Mesodermal cell (in vitro differentiated cells): Measurements from ENCODE around the gene CORO2A.

Source experiments
- H3K27ac ChIP-seq: 2 replicates; pipeline ENCODE4 v1.7.0; 2013; ENCODE audit warnings: mild to moderate bottlenecking, low read depth, low read length, moderate library complexity; ENCODE audit not compliant: severe bottlenecking
- H3K36me3 ChIP-seq: 2 replicates; pipeline ENCODE4 v1.7.1; 2013; ENCODE audit warnings: mild to moderate bottlenecking, low read length, moderate library complexity; ENCODE audit not compliant: control insufficient read depth, insufficient read depth
- H3K4me1 ChIP-seq: one replicate; pipeline ENCODE4 v1.7.1; 2013; ENCODE audit warnings: mild to moderate bottlenecking, low read length; ENCODE audit not compliant: insufficient read depth, control insufficient read depth, poor library complexity, severe bottlenecking
- H3K4me3 ChIP-seq: 2 replicates; pipeline ENCODE4 v1.7.0; 2013; ENCODE audit warnings: low read length, control low read depth, mild to moderate bottlenecking; ENCODE audit not compliant: insufficient read depth, poor library complexity, severe bottlenecking; ENCODE audit errors: extremely low read depth
- H3K9me3 ChIP-seq: 2 replicates; pipeline ENCODE4 v1.7.1; 2013; ENCODE audit warnings: mild to moderate bottlenecking, low read length, moderate library complexity; ENCODE audit not compliant: control insufficient read depth
- WGBS, 2 experiments: methylation state at CpG; one replicate each; pipeline ENCODE4 v1.1.5; 2013; ENCODE audit warnings: missing lambda C conversion rate in 2 of 2; ENCODE audit not compliant: insufficient coverage in 2 of 2; 5-methylcytosine and 5-hydroxymethylcytosine counted together

The CORO2A gene

GRCh38 chr9:98230304-98230703 is 37.9 kb upstream of the CORO2A start:
- H3K4me3 ChIP-seq = no peak overlapping the region
- 82 to 88% methylated on average over 3 to 5 of the region's 6 CpGs for WGBS, 2 experiments
- H3K4me1 ChIP-seq = no peaks in the 10 kb centered on the region
- no peak overlapping the region for H3K27ac ChIP-seq
- H3K36me3 ChIP-seq = no peaks in the 10 kb centered on the region
- H3K9me3 ChIP-seq = no peaks in the 10 kb centered on the region

- no peaks in the 10 kb centered on the region for H3K9me3 ChIP-seq
- 94 to 100% methylated on average over 2 to 3 of the region's 3 CpGs for WGBS, 2 experiments
- H3K36me3 ChIP-seq = no peaks in the 10 kb centered on the region
- no peaks in the 10 kb centered on the region for H3K4me1 ChIP-seq
- no peak overlapping the region for H3K27ac ChIP-seq
- H3K4me3 ChIP-seq = no peak overlapping the region
Measured at GRCh38 chr9:98229620-98230019, 37.2 kb upstream of the CORO2A start.

- no peak overlapping the region for H3K27ac ChIP-seq
- WGBS, 2 experiments = 94 to 95% methylated on average over 4 of the region's 4 CpGs
- H3K36me3 ChIP-seq = no peaks in the 10 kb centered on the region
- no peaks in the 10 kb centered on the region for H3K4me1 ChIP-seq
- no peak overlapping the region for H3K4me3 ChIP-seq
- H3K9me3 ChIP-seq = no peaks in the 10 kb centered on the region
Measured at GRCh38 chr9:98229090-98229395, 36.6 kb upstream of the CORO2A start.

- Histone ChIP-seq H3K4me3 (no peak overlapping the region), H3K4me1 (peaks cover under 1% of the 10 kb centered on the region), H3K27ac (no peak overlapping the region), H3K9me3 (no peaks in the 10 kb centered on the region), H3K36me3 (no peaks in the 10 kb centered on the region)
- 92 to 96% methylated on average over 7 to 9 of the region's 10 CpGs for WGBS, 2 experiments
Measured at GRCh38 chr9:98228392-98229089, 36.1 kb upstream of the CORO2A start.

- Histone ChIP-seq H3K4me3 (no peak overlapping the region), H3K9me3 (no peaks in the 10 kb centered on the region), H3K27ac (no peak overlapping the region), H3K4me1 (peaks cover 7% of the 10 kb centered on the region), H3K36me3 (no peaks in the 10 kb centered on the region)
- WGBS, 2 experiments = 80 to 83% methylated on average over 4 to 5 of the region's 7 CpGs
Measured at GRCh38 chr9:98227883-98228282, 35.4 kb upstream of the CORO2A start.

GRCh38 chr9:98226957-98227356 is 34.5 kb upstream of the CORO2A start:
- peaks cover 7% of the 10 kb centered on the region for H3K4me1 ChIP-seq
- no peak overlapping the region for H3K27ac ChIP-seq

GRCh38 chr9:98226516-98226915 is 34.1 kb upstream of the CORO2A start:
- H3K4me1 ChIP-seq = peaks cover 7% of the 10 kb centered on the region
- no peak overlapping the region for H3K27ac ChIP-seq
- no peaks in the 10 kb centered on the region for H3K36me3 ChIP-seq
- H3K4me3 ChIP-seq = no peak overlapping the region
- H3K9me3 ChIP-seq = no peaks in the 10 kb centered on the region
- no CpG with 5 or more reads among the region's 1 CpG for WGBS, 2 experiments

More at GRCh38 chr9:98226957-98227356, 34.5 kb upstream of the CORO2A start:
- WGBS, 2 experiments = 88 to 96% methylated on average over 3 to 4 of the region's 4 CpGs
- no peak overlapping the region for H3K4me3 ChIP-seq
- H3K36me3 ChIP-seq = no peaks in the 10 kb centered on the region
- H3K9me3 ChIP-seq = no peaks in the 10 kb centered on the region

GRCh38 chr9:98225015-98225442 is 32.6 kb upstream of the CORO2A start:
- Histone ChIP-seq H3K36me3 (no peaks in the 10 kb centered on the region), H3K4me3 (no peak overlapping the region), H3K9me3 (no peaks in the 10 kb centered on the region), H3K4me1 (peaks cover 7% of the 10 kb centered on the region), H3K27ac (no peak overlapping the region)
- 85 to 96% methylated on average over 3 of the region's 6 CpGs for WGBS, 2 experiments

- peaks cover 7% of the 10 kb centered on the region for H3K4me1 ChIP-seq
- H3K4me3 ChIP-seq = no peak overlapping the region
- H3K27ac ChIP-seq = peak overlapping the region; percentile 73
- 50 to 84% methylated on average over 1 to 4 of the region's 5 CpGs for WGBS, 2 experiments
- no peaks in the 10 kb centered on the region for H3K36me3 ChIP-seq
- H3K9me3 ChIP-seq = no peaks in the 10 kb centered on the region
Measured at GRCh38 chr9:98222885-98223691, 30.7 kb upstream of the CORO2A start.

GRCh38 chr9:98220911-98221310 is 28.5 kb upstream of the CORO2A start:
- 97% methylated on average over 8 to 20 of the region's 21 CpGs for whole genome bisulfite sequencing, 2 experiments
- Histone ChIP-seq H3K9me3 (no peaks in the 10 kb centered on the region), H3K36me3 (no peaks in the 10 kb centered on the region), H3K4me1 (peaks cover 7% of the 10 kb centered on the region), H3K4me3 (no peak overlapping the region), H3K27ac (no peak overlapping the region)

GRCh38 chr9:98219794-98220370 is 27.4 kb upstream of the CORO2A start:
- peaks cover 7% of the 10 kb centered on the region for H3K4me1 ChIP-seq
- H3K4me3 ChIP-seq = no peak overlapping the region
- H3K27ac ChIP-seq = no peak overlapping the region
- H3K36me3 ChIP-seq = no peaks in the 10 kb centered on the region
- no peaks in the 10 kb centered on the region for H3K9me3 ChIP-seq
- WGBS, 2 experiments = 88 to 90% methylated on average over 7 to 8 of the region's 11 CpGs
